HepG2 (cell line): Measurements from ENCODE around the gene CACNA1G. TPM values are rescaled to one million over a fixed set of nuclear protein-coding genes. Genes with fewer than 3 reads are reported as not detected.

Experiments
- ATRX ChIP-seq: sonication (generic); formaldehyde crosslinking; IDR thresholded peaks from 2 replicates; pipeline ENCODE4 v1.4.0; 2020; ENCODE audit warnings: missing genetic modification reagents, borderline replicate concordance
- BCL3 ChIP-seq: sonication (generic); formaldehyde crosslinking; IDR thresholded peaks from 2 replicates; pipeline ENCODE4 v1.5.1; 2020; ENCODE audit warnings: mild to moderate bottlenecking, missing genetic modification reagents, moderate library complexity
- HES4 ChIP-seq: sonication (generic); formaldehyde crosslinking; IDR thresholded peaks from 2 replicates; pipeline ENCODE4 v1.9.0; 2021; ENCODE audit warnings: mild to moderate bottlenecking, missing genetic modification reagents, borderline replicate concordance
- IKZF5 ChIP-seq: IDR thresholded peaks from 2 replicates; pipeline ENCODE4 v1.6.1; 2018; ENCODE audit warnings: missing genetic modification reagents, mild to moderate bottlenecking, missing compliant biosample characterization
- KDM3A ChIP-seq: IDR thresholded peaks from 2 replicates; pipeline ENCODE4 v1.6.1; 2018; ENCODE audit warnings: low read depth, missing compliant biosample characterization
- SMYD3 ChIP-seq: sonication (generic); formaldehyde crosslinking; IDR thresholded peaks from 2 replicates; pipeline ENCODE4 v1.8.1; 2023; ENCODE audit warnings: mild to moderate bottlenecking, missing genetic modification reagents
- SNRNP70 ChIP-seq: fragments of 200-400 bp; formaldehyde crosslinking; IDR thresholded peaks from 2 replicates; pipeline ENCODE4 v1.6.1; 2017; ENCODE audit warnings: mild to moderate bottlenecking, low read depth, low read length, moderate library complexity
- THAP7 ChIP-seq: sonication (generic); formaldehyde crosslinking; IDR thresholded peaks from 2 replicates; pipeline ENCODE4 v1.8.1; 2023; ENCODE audit warnings: mild to moderate bottlenecking, missing genetic modification reagents
- ZBTB26 ChIP-seq: IDR thresholded peaks from 2 replicates; pipeline ENCODE4 v1.6.1; 2016; ENCODE audit warnings: missing compliant biosample characterization, missing genetic modification reagents, borderline replicate concordance
- ZNF33B ChIP-seq: sonication (generic); formaldehyde crosslinking; IDR thresholded peaks from 2 replicates; pipeline ENCODE4 v1.5.1; 2020; ENCODE audit warnings: mild to moderate bottlenecking, missing genetic modification reagents
- ZNF570 ChIP-seq: sonication (generic); formaldehyde crosslinking; IDR thresholded peaks from 2 replicates; pipeline ENCODE4 v1.4.0; 2020; ENCODE audit warnings: mild to moderate bottlenecking, missing genetic modification reagents, borderline replicate concordance
- ZNF646 ChIP-seq: sonication (generic); formaldehyde crosslinking; IDR thresholded peaks from 2 replicates; pipeline ENCODE4 v1.9.0; 2021; ENCODE audit warnings: mild to moderate bottlenecking, missing genetic modification reagents
- ZNF782 ChIP-seq: sonication (generic); formaldehyde crosslinking; IDR thresholded peaks from 2 replicates; pipeline ENCODE4 v1.4.0; 2020; ENCODE audit warnings: missing genetic modification reagents, mild to moderate bottlenecking, borderline replicate concordance
- polyA plus RNA-seq, 8 experiments: library from polyadenylated mRNA; depleted of rRNA in 3 of 8; stranded (reverse) in 7 of 8; unstranded in 1 of 8; fragments of >200 nt; fragmentation: Illumina TruSeq in 4 of 8; extraction: Trizol in 4 of 8; gene quantifications; 2 replicates each; pipeline versions ENCODE4 v1.2.1 to v1.2.3, GENCODE V29; 2011 to 2016; ENCODE audit warnings: low read depth in 4 of 8, missing spikeins in 1 of 8, mixed read lengths in 1 of 8; ENCODE audit not compliant: insufficient read depth in 1 of 8
- total RNA-seq, 5 experiments: library from RNA; depleted of rRNA; stranded (reverse); fragments of >200 nt; fragmentation: Illumina TruSeq; extraction: Trizol; gene quantifications; 2 replicates each; pipeline ENCODE4 v1.2.3, GENCODE V29; 2016; ENCODE audit warnings: low read depth in 1 of 5

CACNA1G gene
- total and polyA plus RNA-seq, 2 of the 13 experiments (the other 11 are each of a cell fraction or from before 2014, with no cell fraction given): 0.02 TPM; not detected in 1

GRCh38 chr17:50541716-50542688 is 18.5 kb upstream of the CACNA1G start (continued):
- peak; percentile 47; the same call in 1 of the 2 replicates for TF ChIP-seq ZBTB26 (CRISPR knock-in tag)
- no peak for TF ChIP-seq ZNF646 (CRISPR knock-in tag)
- no peak for TF ChIP-seq ZNF570
- TF ChIP-seq KDM3A: 0 out of 2 replicates have a peak, but pooled peaks have one; percentile 38
- TF ChIP-seq SMYD3 (CRISPR knock-in tag): peak; percentile 83; the same call in 1 of the 2 replicates
- no peak; the same call in 1 of the 2 replicates for TF ChIP-seq HES4
- peak; percentile 66; the same call in 1 of the 2 replicates for TF ChIP-seq THAP7 (CRISPR knock-in tag)
- peak; percentile 94 for TF ChIP-seq ZNF782 (CRISPR knock-in tag)
- TF ChIP-seq ATRX (CRISPR knock-in tag): no peak
- peak; percentile 84; the same call in 1 of the 2 replicates for TF ChIP-seq BCL3 (CRISPR knock-in tag)
- peak; percentile 20 for TF ChIP-seq ZNF33B
- peak; percentile 49; the same call in 1 of the 2 replicates for TF ChIP-seq IKZF5 (CRISPR knock-in tag)
- TF ChIP-seq SNRNP70: no peak
